Vagina (tissue), 2 donors: ENCODE results near the gene RIOK3.

Experiments used
- CTCF ChIP-seq, 3 experiments: fragments of 450-650 bp in 2 of 3; fragments of 200-600 bp in 1 of 3; sonication (generic) in 1 of 3; IDR thresholded peaks; one replicate each; pipeline ENCODE4 v1.5.1; 2017 to 2019; ENCODE audit warnings: antibody characterized with exemption in 3 of 3, mild to moderate bottlenecking in 2 of 3, moderate library complexity in 2 of 3
- POLR2A ChIP-seq, 2 donors: fragments of 450-650 bp; IDR thresholded peaks; one replicate each; pipeline ENCODE4 v1.6.1; 2017; ENCODE audit warnings: antibody characterized with exemption in 2 of 2, mild to moderate bottlenecking in 2 of 2, moderate library complexity in 2 of 2

DNA sequence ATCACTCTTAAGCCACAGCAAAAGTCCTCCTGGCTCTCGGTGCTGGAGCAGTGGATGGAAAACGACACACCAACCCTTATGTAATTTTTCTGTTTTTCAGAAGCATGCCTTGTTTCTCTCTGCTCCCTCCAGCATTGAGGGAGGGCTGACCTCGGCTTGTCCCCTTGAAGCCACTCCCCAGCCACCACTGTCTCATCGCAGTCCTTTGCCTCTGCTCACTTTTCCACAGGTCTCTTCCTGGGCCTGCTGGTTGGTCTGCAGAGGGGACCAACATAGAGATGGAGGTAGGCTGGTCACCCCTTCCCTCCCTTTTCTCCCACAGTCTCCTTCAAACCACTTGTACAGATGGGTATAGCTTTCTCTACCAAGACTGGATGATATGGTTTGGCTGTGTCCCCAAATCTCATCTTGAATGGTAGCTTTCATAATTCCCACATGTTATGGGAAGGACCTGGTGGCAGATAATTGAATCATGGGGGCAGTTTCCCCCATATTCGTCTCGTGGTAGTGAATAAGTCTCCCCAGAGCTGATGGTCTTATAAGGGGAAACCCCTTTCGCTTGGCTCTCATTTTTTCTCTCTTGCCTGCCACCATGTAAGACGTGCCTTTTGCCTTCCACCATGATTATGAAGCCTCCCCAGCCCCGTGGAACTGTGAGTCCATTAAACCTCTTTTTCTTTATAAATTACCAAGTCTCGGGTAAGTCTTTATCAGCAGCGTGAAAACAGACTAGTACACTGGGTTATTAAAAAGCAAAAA lies 14.3 kb upstream of the RIOK3 start:
- TF ChIP-seq POLR2A (IDR thresholded peaks at IDR 0.05) = no peak
- TF ChIP-seq CTCF (IDR thresholded peaks at IDR 0.05) = no peak
